Hepatocyte (in vitro differentiated cells): ENCODE data around the gene CCDC24. TPM values are rescaled to one million over a fixed set of nuclear protein-coding genes. Genes with fewer than 3 reads are reported as not detected.

ENCODE experiments used
- DNase-seq: peaks from one replicate; pipeline ENCODE4 v3.0.0-alpha.2; 2016; ENCODE audit warnings: low spot score
- H2AFZ ChIP-seq: fragments of 200-600 bp; sonication (generic); 2 replicates; pipeline ENCODE4 v1.6.0; 2016; ENCODE audit warnings: antibody characterized with exemption, mild to moderate bottlenecking
- H3K27ac ChIP-seq: fragments of 200-600 bp; sonication (generic); 2 replicates; pipeline ENCODE4 v1.5.1; 2016; ENCODE audit warnings: mild to moderate bottlenecking
- H3K27me3 ChIP-seq: fragments of 200-600 bp; sonication (generic); 2 replicates; pipeline ENCODE4 v1.6.1; 2016
- H3K36me3 ChIP-seq: fragments of 200-600 bp; sonication (generic); replicated peaks from 2 replicates; pipeline ENCODE4 v1.5.1; 2016; ENCODE audit warnings: low read depth; ENCODE audit not compliant: insufficient read depth
- H3K4me1 ChIP-seq: fragments of 200-600 bp; sonication (generic); 2 replicates; pipeline ENCODE4 v1.5.1; 2016; ENCODE audit warnings: mild to moderate bottlenecking, moderate library complexity; ENCODE audit not compliant: insufficient read depth
- H3K4me2 ChIP-seq: fragments of 200-600 bp; sonication (generic); 2 replicates; pipeline ENCODE4 v1.6.0; 2016
- H3K4me3 ChIP-seq: fragments of 200-600 bp; sonication (generic); 2 replicates; pipeline ENCODE4 v1.5.1; 2016; ENCODE audit warnings: mild to moderate bottlenecking
- H3K79me2 ChIP-seq: fragments of 200-600 bp; sonication (generic); 2 replicates; pipeline ENCODE4 v1.6.0; 2017; ENCODE audit warnings: mild to moderate bottlenecking
- H3K9me2 ChIP-seq: fragments of 200-600 bp; sonication (generic); replicated peaks from 2 replicates; pipeline ENCODE4 v1.6.0; 2017; ENCODE audit warnings: mild to moderate bottlenecking; ENCODE audit not compliant: insufficient read depth
- H3K9me3 ChIP-seq: fragments of 200-600 bp; sonication (generic); 2 replicates; pipeline ENCODE4 v1.5.1; 2016; ENCODE audit warnings: low read depth, mild to moderate bottlenecking
- H4K20me1 ChIP-seq: fragments of 200-600 bp; sonication (generic); 2 replicates; pipeline ENCODE4 v1.6.0; 2016; ENCODE audit warnings: mild to moderate bottlenecking; ENCODE audit not compliant: insufficient read depth, poor library complexity, severe bottlenecking
- EZH2 ChIP-seq: fragments of 200-600 bp; sonication (generic); IDR thresholded peaks from 2 replicates; pipeline ENCODE4 v1.6.1; 2016; ENCODE audit warnings: antibody characterized with exemption, mild to moderate bottlenecking, borderline replicate concordance
- EZH2phosphoT487 ChIP-seq: fragments of 200-600 bp; sonication (generic); IDR thresholded peaks from one replicate; pipeline ENCODE4 v1.6.1; 2018; ENCODE audit warnings: antibody characterized with exemption, mild to moderate bottlenecking, low read depth, moderate library complexity; ENCODE audit not compliant: unreplicated experiment, severe bottlenecking
- WGBS: methylation state at CpG from one replicate; pipeline ENCODE4 v1.1.6; 2016; ENCODE audit warnings: low lambda C conversion rate; ENCODE audit errors: missing lambda C conversion rate; 5-methylcytosine and 5-hydroxymethylcytosine counted together
- polyA plus RNA-seq: library from polyadenylated mRNA; unstranded; fragments of >200 nt; fragmentation: Nextera tagmentation; extraction: Ambion mirVana; gene quantifications from 2 replicates; pipeline ENCODE4 v1.2.1, GENCODE V29; 2016
- total RNA-seq: library from RNA; depleted of rRNA; stranded (reverse); fragments of >200 nt; gene quantifications from 2 replicates; pipeline ENCODE4 v1.2.3, GENCODE V29; 2014
- TF ChIP-seq, protein P1 (sequence below): fragments of 200-600 bp; sonication (generic); IDR thresholded peaks from 2 replicates; pipeline ENCODE4 v1.5.1; 2016; ENCODE audit warnings: antibody characterized with exemption, mild to moderate bottlenecking; ENCODE audit not compliant: poor library complexity

CCDC24 gene
- total and polyA plus RNA-seq, 2 experiments from 2014 or later: 13.2 to 23.7 TPM

- Histone ChIP-seq H3K9me3 (no peaks in the 10 kb centered on the region), H3K4me1 (no peaks in the 10 kb centered on the region), H3K4me3 (no peak overlapping the region), H3K79me2 (no peaks in the 10 kb centered on the region), H3K36me3 (no peaks in the 10 kb centered on the region), H3K9me2 (no peaks in the 10 kb centered on the region), H4K20me1 (no peaks in the 10 kb centered on the region), H2AFZ (no peak overlapping the region), H3K4me2 (no peak overlapping the region), H3K27me3 (no peaks in the 10 kb centered on the region), H3K27ac (no peak overlapping the region)
- DNase-seq: no peak
- TF ChIP-seq EZH2 (no peak), EZH2phosphoT487 (no peak)
- TF ChIP-seq, protein P1, sequence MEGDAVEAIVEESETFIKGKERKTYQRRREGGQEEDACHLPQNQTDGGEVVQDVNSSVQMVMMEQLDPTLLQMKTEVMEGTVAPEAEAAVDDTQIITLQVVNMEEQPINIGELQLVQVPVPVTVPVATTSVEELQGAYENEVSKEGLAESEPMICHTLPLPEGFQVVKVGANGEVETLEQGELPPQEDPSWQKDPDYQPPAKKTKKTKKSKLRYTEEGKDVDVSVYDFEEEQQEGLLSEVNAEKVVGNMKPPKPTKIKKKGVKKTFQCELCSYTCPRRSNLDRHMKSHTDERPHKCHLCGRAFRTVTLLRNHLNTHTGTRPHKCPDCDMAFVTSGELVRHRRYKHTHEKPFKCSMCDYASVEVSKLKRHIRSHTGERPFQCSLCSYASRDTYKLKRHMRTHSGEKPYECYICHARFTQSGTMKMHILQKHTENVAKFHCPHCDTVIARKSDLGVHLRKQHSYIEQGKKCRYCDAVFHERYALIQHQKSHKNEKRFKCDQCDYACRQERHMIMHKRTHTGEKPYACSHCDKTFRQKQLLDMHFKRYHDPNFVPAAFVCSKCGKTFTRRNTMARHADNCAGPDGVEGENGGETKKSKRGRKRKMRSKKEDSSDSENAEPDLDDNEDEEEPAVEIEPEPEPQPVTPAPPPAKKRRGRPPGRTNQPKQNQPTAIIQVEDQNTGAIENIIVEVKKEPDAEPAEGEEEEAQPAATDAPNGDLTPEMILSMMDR: no peak
- 94% methylated on average over 12 of the region's 12 CpGs for WGBS
Observed at GRCh38 chr1:44008259-44008658, 16.9 kb downstream of the CCDC24 start.

DNA sequence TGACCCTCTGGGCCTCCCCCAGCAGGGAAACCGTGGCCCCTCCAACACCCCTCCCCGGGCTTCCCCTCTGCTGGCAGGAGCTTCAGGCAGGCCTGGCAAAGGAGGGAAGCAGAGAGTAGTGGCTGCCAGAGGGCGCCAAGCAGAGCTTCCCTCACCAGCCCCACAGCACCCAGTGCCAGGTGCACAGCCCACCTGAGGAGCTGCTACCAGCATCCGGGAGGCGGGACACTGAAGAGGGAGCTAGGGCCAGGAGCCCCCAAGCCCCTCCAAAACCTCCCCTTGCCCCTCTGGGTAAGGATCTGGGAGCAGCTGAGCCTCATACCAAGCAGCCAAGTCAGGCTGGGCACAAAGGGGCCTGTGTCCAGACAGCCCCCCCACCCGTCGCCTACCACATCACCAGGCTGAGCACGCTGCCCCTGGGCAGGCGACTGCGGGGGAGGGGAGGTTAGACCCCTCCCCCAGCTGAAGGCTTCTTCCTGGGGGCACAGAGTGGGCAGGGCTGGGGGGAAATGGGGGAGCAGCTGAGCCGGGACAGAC is 19.6 kb downstream of the CCDC24 start:
- 96% methylated on average over 9 of the region's 11 CpGs for WGBS
- Histone ChIP-seq H3K4me3 (no peak overlapping the region), H2AFZ (no peak overlapping the region), H3K27me3 (no peaks in the 10 kb centered on the region), H4K20me1 (no peaks in the 10 kb centered on the region), H3K36me3 (no peaks in the 10 kb centered on the region), H3K4me2 (no peak overlapping the region), H3K27ac (no peak overlapping the region), H3K4me1 (no peaks in the 10 kb centered on the region), H3K79me2 (no peaks in the 10 kb centered on the region), H3K9me3 (no peaks in the 10 kb centered on the region), H3K9me2 (no peaks in the 10 kb centered on the region)
- TF ChIP-seq, protein P1: no peak
- TF ChIP-seq EZH2phosphoT487 (no peak), EZH2 (no peak)
- no peak for DNase-seq

DNA sequence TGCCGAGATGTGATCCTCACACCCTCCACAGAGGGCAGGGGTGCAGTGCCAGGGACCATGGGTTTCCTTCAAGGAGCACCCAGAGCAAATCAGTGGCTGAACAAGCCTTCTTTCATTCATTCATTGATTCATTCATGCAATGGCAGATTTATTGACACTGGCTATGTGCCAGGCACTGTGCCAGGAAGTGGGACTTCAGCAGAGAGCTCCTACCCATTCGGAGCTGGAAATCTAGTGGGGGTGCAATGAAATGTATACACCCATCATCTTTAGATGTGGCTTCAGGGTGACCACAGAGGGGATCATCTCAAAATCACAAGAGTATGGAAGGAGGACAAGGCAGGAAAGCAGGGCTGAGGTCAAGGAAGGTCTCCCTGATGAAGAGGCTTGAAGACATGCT is 21.0 kb downstream of the CCDC24 start:
- 83% methylated on average over 2 of the region's 2 CpGs for WGBS
- H3K4me1 ChIP-seq: no peaks in the 10 kb centered on the region
- DNase-seq: no peak

More for the DNA sequence above, 21.0 kb downstream of the CCDC24 start:
- Histone ChIP-seq H3K9me3 (no peaks in the 10 kb centered on the region), H3K9me2 (no peaks in the 10 kb centered on the region), H4K20me1 (no peaks in the 10 kb centered on the region), H3K27me3 (no peaks in the 10 kb centered on the region), H3K4me2 (no peak overlapping the region), H3K27ac (no peak overlapping the region), H3K36me3 (no peaks in the 10 kb centered on the region), H3K4me3 (no peak overlapping the region), H3K79me2 (no peaks in the 10 kb centered on the region), H2AFZ (no peak overlapping the region)
- TF ChIP-seq, protein P1: no peak
- no peak for TF ChIP-seq EZH2phosphoT487
- TF ChIP-seq EZH2: no peak
